Suprapubic skin (tissue), 3 donors: ENCODE results near the gene RBM8A.

Experiments used
- CTCF ChIP-seq, 2 donors: fragments of 200-600 bp in 1 of 2; fragments of 450-650 bp in 1 of 2; sonication (generic) in 1 of 2; IDR thresholded peaks; one replicate each; pipeline ENCODE4 v1.5.1; 2016 to 2019; ENCODE audit warnings: antibody characterized with exemption in 2 of 2, mild to moderate bottlenecking in 1 of 2, moderate library complexity in 1 of 2
- POLR2AphosphoS5 ChIP-seq, 3 donors: sonication (generic); formaldehyde crosslinking; IDR thresholded peaks; one replicate each; pipeline ENCODE4 v1.6.1; 2017; ENCODE audit warnings: antibody characterized with exemption in 3 of 3

- no peak for TF ChIP-seq CTCF (IDR thresholded peaks at IDR 0.05)
- TF ChIP-seq POLR2AphosphoS5 (IDR thresholded peaks at IDR 0.05): no peak
Observed at GRCh38 chr1:145897969-145898368, 29.3 kb downstream of the RBM8A start.
